ENCODE results near the gene NDUFC2. TPM values are rescaled to one million over a fixed set of nuclear protein-coding genes. Genes with fewer than 3 reads are reported as not detected.

NDUFC2 gene
- total and polyA plus RNA-seq, 2 of the 8 experiments (the other 6 are each of a cell fraction or from before 2014, with no cell fraction given) = 216 to 356 TPM

GRCh38 chr11:78078218-78079167 lies 1.2 kb downstream of the NDUFC2 start:
- H3K18ac ChIP-seq (ENCODE audit: extremely low read depth, low read length) = no peak overlapping the region
- no peak overlapping the region for H3K4ac ChIP-seq (replicated peaks; ENCODE audit: insufficient read length, low read depth, low read length)
- no peak overlapping the region for H2BK15ac ChIP-seq (ENCODE audit: low read length)
- peak overlapping the region in 2 of 4 experiments; percentile 85 to 91; a peak in 3 of 7 replicates for H3K9ac ChIP-seq (replicated peaks in 1 of 4; ENCODE audit: extremely low read depth in 1 of 4, low read depth in 3 of 4, low read length in 3 of 4)
- ChIA-PET POLR2A (ENCODE audit: partially characterized antibody) (interaction anchor here (0.8 to 3.6 kb wide), 16 partner anchors 9 to 115 kb away, joined by 3 to 18 read pairs (median 4); partner anchors contain the start of genes ALG8 and INTS4), CTCF (ENCODE audit: partially characterized antibody) (interaction anchor here (0.7 to 2.2 kb wide), 7 partner anchors 9 to 52 kb away, joined by 3 to 12 read pairs (median 3); no protein-coding TSS in a partner anchor)
- no peak overlapping the region for H2AK5ac ChIP-seq (ENCODE audit: low read depth, low read length)
- peaks cover 20 to 47% of the 10 kb centered on the region in 2 experiments for H3K79me2 ChIP-seq (ENCODE audit: control insufficient read depth in 1 of 2, insufficient read depth in 2 of 2, low read length in 2 of 2)
- H2AFZ ChIP-seq (ENCODE audit: low read length) = no peak overlapping the region
- no peak overlapping the region for H3K56ac ChIP-seq (replicated peaks; ENCODE audit: insufficient read length, low read depth, low read length)
- WGBS, 2 experiments (ENCODE audit: extremely low coverage in 1 of 2, insufficient coverage in 1 of 2, insufficient read length in 1 of 2, insufficient replicate concordance in 2 of 2, low coverage in 1 of 2, low lambda C conversion rate in 2 of 2, missing lambda C conversion rate in 1 of 2) = 52% methylated on average over 19 of the region's 21 CpGs; no CpG with 5 or more reads in 1 of the 2 experiments
- no peak overlapping the region for H3K23ac ChIP-seq (ENCODE audit: insufficient read length)
- no peaks in the 10 kb centered on the region for H3K9me3 ChIP-seq (ENCODE audit: insufficient read depth in 2 of 2, low read depth in 1 of 2, low read length in 1 of 2)
- H2BK5ac ChIP-seq (ENCODE audit: low read depth, low read length) = 0 out of 2 replicates have a peak overlapping the region, but pooled peaks have one; percentile 11
- H2BK120ac ChIP-seq (replicated peaks; ENCODE audit: low read depth, low read length) = no peak overlapping the region
- H3K27me3 ChIP-seq (replicated peaks in 1 of 4; ENCODE audit: control insufficient read depth in 3 of 4, extremely low read depth in 1 of 4, insufficient read depth in 3 of 4, low read length in 3 of 4) = no peaks in the 10 kb centered on the region
- peaks cover 5% of the 10 kb centered on the region; the same call in 1 of the 2 replicates for H3K23me2 ChIP-seq (ENCODE audit: low read depth, low read length)
- H4K91ac ChIP-seq (replicated peaks; ENCODE audit: insufficient read length, low read length) = no peak overlapping the region
- peak in 1 of 2 experiments; percentile 48 for DNase-seq (ENCODE audit: low read depth in 1 of 2, low spot score in 2 of 2)
- H3K14ac ChIP-seq (ENCODE audit: insufficient read length) = no peak overlapping the region
- FAIRE-seq = no peak
- no peak overlapping the region for H2BK20ac ChIP-seq (ENCODE audit: low read length)
- no peak overlapping the region for H4K8ac ChIP-seq (ENCODE audit: extremely low read depth, insufficient read depth, low read length)
- H4K5ac ChIP-seq (ENCODE audit: insufficient read length, low read depth, low read length) = no peak overlapping the region
- H3K4me3 ChIP-seq (ENCODE audit: extremely low read depth in 1 of 4, insufficient read depth in 2 of 4, low read depth in 3 of 4, low read length in 4 of 4) = peak overlapping the region; percentile 84 to 96 (median 92)
- H3K4me2 ChIP-seq (ENCODE audit: insufficient read depth in 1 of 2, low read depth in 2 of 2, low read length in 2 of 2) = peak overlapping the region; percentile 70 to 99
- peaks cover 0 to 9% (median 3%) of the 10 kb centered on the region in 4 experiments; a peak in 2 of 7 replicates for H3K4me1 ChIP-seq (replicated peaks in 1 of 4; ENCODE audit: control insufficient read depth in 3 of 4, insufficient read depth in 4 of 4, low read length in 3 of 4)
- peaks cover 23% of the 10 kb centered on the region for H3K79me1 ChIP-seq (ENCODE audit: low read depth, low read length)
- no peak overlapping the region for H3K27ac ChIP-seq (ENCODE audit: low read depth, low read length)
- H3K36me3 ChIP-seq (ENCODE audit: control insufficient read depth in 2 of 4, insufficient read depth in 4 of 4, low read length in 3 of 4) = peaks cover 0 to 2% (median 0%) of the 10 kb centered on the region in 4 experiments; a peak in 3 of 8 replicates
- peaks cover 3 to 11% of the 10 kb centered on the region in 2 experiments for H4K20me1 ChIP-seq (replicated peaks in 1 of 2; ENCODE audit: control insufficient read depth in 1 of 2, insufficient read depth in 2 of 2, low read length in 2 of 2)
- H2BK12ac ChIP-seq (ENCODE audit: low read depth, low read length) = no peak overlapping the region
- TF ChIP-seq SRF (IDR thresholded peaks at IDR 0.05; ENCODE audit: low read depth, low read length) (no peak), KDM5A (IDR thresholded peaks at IDR 0.05; ENCODE audit: low read length) (no peak), NANOG (IDR thresholded peaks at IDR 0.05; ENCODE audit: insufficient read depth, low read depth, low read length, poor library complexity, severe bottlenecking) (no peak), CHD2 (IDR thresholded peaks at IDR 0.05; ENCODE audit: low read length) (no peak), GABPA (IDR thresholded peaks at IDR 0.05; ENCODE audit: borderline replicate concordance, insufficient read depth, low read length) (no peak), BRCA1 (IDR thresholded peaks at IDR 0.05; ENCODE audit: low read depth, low read length) (no peak), SP4 (IDR thresholded peaks at IDR 0.05; ENCODE audit: low read length) (no peak), TBP (IDR thresholded peaks at IDR 0.05; ENCODE audit: low read depth, low read length) (no peak), EZH2 (IDR thresholded peaks at IDR 0.05; ENCODE audit: low read depth, low read length, severe bottlenecking) (no peak)
- TF ChIP-seq, protein P1, sequence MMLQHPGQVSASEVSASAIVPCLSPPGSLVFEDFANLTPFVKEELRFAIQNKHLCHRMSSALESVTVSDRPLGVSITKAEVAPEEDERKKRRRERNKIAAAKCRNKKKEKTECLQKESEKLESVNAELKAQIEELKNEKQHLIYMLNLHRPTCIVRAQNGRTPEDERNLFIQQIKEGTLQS (IDR thresholded peaks at IDR 0.05; ENCODE audit: insufficient read depth, low read depth, low read length) = no peak

Data from H1 (cell line).